Endothelial cell of umbilical vein (primary cell): ENCODE data around the gene UNC119. TPM values are rescaled to one million over a fixed set of nuclear protein-coding genes. Genes with fewer than 3 reads are reported as not detected.

ENCODE experiments used
- BruUV-seq: library from RNA; stranded (reverse); fragments of 400-500 nt; replicated peaks from 2 replicates; lab custom pipeline; 2021; lab: Mats Ljungman, UMichigan
- CTCF ChIA-PET: fragments of 300-600, 350-600 bp; sonication (Branson Sonifier 250); formaldehyde crosslinking; loops from one replicate; lab custom pipeline; 2021; ENCODE audit warnings: antibody characterized with exemption, inconsistent platforms; lab: Charles Lee
- POLR2A ChIA-PET: fragments of 300-600, 350-600 bp; sonication (Branson Sonifier 250); formaldehyde crosslinking; loops from one replicate; lab custom pipeline; 2021; ENCODE audit warnings: antibody characterized with exemption, inconsistent platforms; lab: Charles Lee
- DNase-seq: peaks from one replicate; pipeline ENCODE4 v3.0.0-alpha.2; 2011; ENCODE audit warnings: low read depth, low spot score
- FAIRE-seq: peaks from 2 replicates; lab custom pipeline; 2011; peaks lifted over from hg19 to GRCh38; lab: Jason Lieb, UNC
- H2AFZ ChIP-seq: 2 replicates; pipeline ENCODE4 v1.6.0; 2012; ENCODE audit warnings: low read depth, low read length, control low read depth, inconsistent platforms
- H3K27ac ChIP-seq: 2 replicates; pipeline ENCODE4 v1.5.1; 2011; ENCODE audit warnings: low read depth, mild to moderate bottlenecking, control low read depth, low read length, moderate library complexity; ENCODE audit not compliant: insufficient read depth
- H3K27me3 ChIP-seq, 2 experiments: 2 replicates each; pipeline versions ENCODE4 v1.6.0 to v1.6.1; 2011; ENCODE audit warnings: low read length in 2 of 2, mixed read lengths in 1 of 2; ENCODE audit not compliant: control insufficient read depth in 2 of 2, insufficient read depth in 2 of 2
- H3K36me3 ChIP-seq, 2 experiments: 2 replicates in 1 of 2; 3 replicates in 1 of 2; pipeline ENCODE4 v1.5.1; 2011; ENCODE audit warnings: low read length in 2 of 2, mild to moderate bottlenecking in 1 of 2, moderate library complexity in 1 of 2; ENCODE audit not compliant: control insufficient read depth in 2 of 2, insufficient read depth in 2 of 2; ENCODE audit errors: extremely low read depth in 1 of 2
- H3K4me1 ChIP-seq: 3 replicates; pipeline ENCODE4 v1.5.1; 2011; ENCODE audit warnings: mild to moderate bottlenecking, low read length; ENCODE audit not compliant: control insufficient read depth, insufficient read depth; ENCODE audit errors: extremely low read depth
- H3K4me2 ChIP-seq: 2 replicates; pipeline ENCODE4 v1.6.1; 2011; ENCODE audit warnings: low read length, control low read depth, mixed read lengths; ENCODE audit not compliant: insufficient read depth
- H3K4me3 ChIP-seq, 3 experiments: fragments of 200-600 bp in 1 of 3; sonication (generic), shearing (Covaris generic) in 1 of 3; replicated peaks in 1 of 3; 2 replicates each; pipeline ENCODE4 v1.5.1; 2011 to 2016; ENCODE audit warnings: control low read depth in 3 of 3, low read length in 3 of 3, mild to moderate bottlenecking in 2 of 3, inconsistent platforms in 1 of 3, low read depth in 1 of 3, moderate library complexity in 1 of 3; ENCODE audit not compliant: insufficient read depth in 1 of 3
- H3K79me2 ChIP-seq: 2 replicates; pipeline ENCODE4 v1.6.0; 2012; ENCODE audit warnings: low read length, inconsistent platforms; ENCODE audit not compliant: control insufficient read depth, insufficient read depth
- H3K9ac ChIP-seq: replicated peaks from 2 replicates; pipeline ENCODE3; 2011; ENCODE audit warnings: low read length, control low read depth; ENCODE audit not compliant: insufficient read depth; ENCODE audit errors: extremely low read depth
- H3K9me1 ChIP-seq: replicated peaks from 3 replicates; pipeline ENCODE4 v1.6.0; 2011; ENCODE audit warnings: mild to moderate bottlenecking, low read length; ENCODE audit not compliant: control insufficient read depth, insufficient read depth; ENCODE audit errors: extremely low read depth
- H3K9me3 ChIP-seq: replicated peaks from 2 replicates; pipeline ENCODE4 v1.5.1; 2012; ENCODE audit warnings: low read length, inconsistent platforms; ENCODE audit not compliant: control insufficient read depth, insufficient read depth
- H4K20me1 ChIP-seq: replicated peaks from 2 replicates; pipeline ENCODE3; 2011; ENCODE audit warnings: mild to moderate bottlenecking, low read length; ENCODE audit not compliant: control insufficient read depth, insufficient read depth; ENCODE audit errors: extremely low read depth
- CTCF ChIP-seq, 2 donors: IDR thresholded peaks; 1 replicate in 1 of 2; 2 replicates in 1 of 2; pipeline ENCODE4 v1.5.1; 2011; ENCODE audit warnings: low read length in 2 of 2, mild to moderate bottlenecking in 2 of 2, moderate library complexity in 2 of 2, control low read depth in 1 of 2, inconsistent platforms in 1 of 2, low read depth in 1 of 2; ENCODE audit not compliant: insufficient read depth in 1 of 2; ENCODE audit errors: extremely low read depth in 1 of 2
- EZH2 ChIP-seq: IDR thresholded peaks from 2 replicates; pipeline ENCODE4 v1.6.1; 2012; ENCODE audit warnings: borderline replicate concordance, low read depth, mild to moderate bottlenecking, moderate library complexity, low read length, inconsistent platforms; ENCODE audit not compliant: severe bottlenecking
- FOS ChIP-seq: IDR thresholded peaks from 2 replicates; pipeline ENCODE4 v1.6.1; 2011; ENCODE audit warnings: mild to moderate bottlenecking, low read length, moderate library complexity, borderline replicate concordance; ENCODE audit not compliant: insufficient read depth
- GATA2 ChIP-seq: IDR thresholded peaks from 2 replicates; pipeline ENCODE4 v1.7.0; 2011; ENCODE audit warnings: low read depth, mild to moderate bottlenecking, moderate library complexity, mixed read lengths, low read length; ENCODE audit not compliant: insufficient read length, insufficient read depth
- JUN ChIP-seq: IDR thresholded peaks from 2 replicates; pipeline ENCODE4 v1.6.1; 2011; ENCODE audit warnings: borderline replicate concordance, low read depth; ENCODE audit not compliant: insufficient read length, insufficient read depth
- MAX ChIP-seq: IDR thresholded peaks from 2 replicates; pipeline ENCODE4 v1.6.1; 2011; ENCODE audit not compliant: insufficient read depth, insufficient read length
- MYC ChIP-seq: IDR thresholded peaks from one replicate; pipeline ENCODE4 v1.6.1; 2011; ENCODE audit warnings: mild to moderate bottlenecking, low read depth, low read length
- POLR2A ChIP-seq: IDR thresholded peaks from 2 replicates; pipeline ENCODE4 v1.6.1; 2012; ENCODE audit warnings: low read depth, mild to moderate bottlenecking, control low read depth, low read length
- POLR2AphosphoS5 ChIP-seq: IDR thresholded peaks from 2 replicates; pipeline ENCODE4 v1.6.1; 2012; ENCODE audit warnings: low read depth, mild to moderate bottlenecking, control low read depth, low read length, moderate library complexity; ENCODE audit not compliant: insufficient read depth
- dilution Hi-C: fragments of 300-500 bp; cut with MboI; formaldehyde crosslinking; loops from one replicate; pipeline ENCODE4 v1.15.0; 2019; ENCODE audit warnings: low sequenced_read_pairs; ENCODE audit not compliant: extremely low pct_ligation_motif_present
- intact Hi-C: fragments of 100-400 bp; cut with micrococcal nuclease; formaldehyde crosslinking; loops from one replicate; pipeline ENCODE4 v1.10.0; 2022
- polyA plus RNA-seq, 4 experiments: library from polyadenylated mRNA; depleted of rRNA in 3 of 4; stranded (reverse) in 3 of 4; unstranded in 1 of 4; fragments of >200 nt; gene quantifications; 2 replicates each; pipeline versions ENCODE4 v1.2.1 to v1.2.3, GENCODE V29; 2011 to 2012; ENCODE audit warnings: missing spikeins in 1 of 4
- total RNA-seq: library from RNA; stranded (reverse); gene quantifications from 2 replicates; pipeline ENCODE4 v1.2.3, GENCODE V29; 2021

The UNC119 gene
- total and polyA plus RNA-seq, 2 donors (not counting 3 experiments of a cell fraction or from before 2014, with no cell fraction given), result 26.3 to 67.8 TPM

GRCh38 chr17:28540231-28540630, 12.2 kb downstream of the UNC119 start:
- intact Hi-C loops, result loop anchor here (1.0 kb wide), 1 partner anchor 46 kb away; no protein-coding TSS in a partner anchor
- no peaks in the 10 kb centered on the region for H3K36me3 ChIP-seq
- no peak overlapping the region for H3K9ac ChIP-seq
- no peaks in the 10 kb centered on the region for H3K9me3 ChIP-seq
- H3K9me1 ChIP-seq, result no peaks in the 10 kb centered on the region
- DNase-seq (no peak), FAIRE-seq (no peak)
- BruUV-seq, result no TSS peak
- peaks cover 0 to 2% of the 10 kb centered on the region in 2 experiments for H3K27me3 ChIP-seq
- H3K27ac ChIP-seq, result no peak overlapping the region
- no peak overlapping the region for H3K4me3 ChIP-seq
- H3K4me2 ChIP-seq, result no peak overlapping the region
- TF ChIP-seq POLR2AphosphoS5 (no peak), POLR2A (no peak), FOS (no peak), MYC (no peak), EZH2 (no peak), CTCF (IDR thresholded peaks at IDR 0.05; ENCODE audit: extremely low read depth in 1 of 2, insufficient read depth in 1 of 2, low read depth in 1 of 2, low read length in 2 of 2) (no peak), JUN (no peak), GATA2 (no peak), MAX (no peak)
- ChIA-PET POLR2A (no interaction called here), CTCF (interaction anchor here (0.7 to 3.0 kb wide), 6 partner anchors 9 to 54 kb away, joined by 3 to 11 read pairs (median 4); no protein-coding TSS in a partner anchor)
- H3K79me2 ChIP-seq, result no peaks in the 10 kb centered on the region
- H2AFZ ChIP-seq, result no peak overlapping the region
- H4K20me1 ChIP-seq, result no peaks in the 10 kb centered on the region
- H3K4me1 ChIP-seq, result no peaks in the 10 kb centered on the region
- dilution Hi-C loops, result no loop called here
